ENCODE measurements around the gene ALOX5.

ALOX5 gene

GRCh38 chr10:45424668-45425404, 50.8 kb downstream of the ALOX5 start:
- no peak for DNase-seq (ENCODE audit: low read depth)

DNA sequence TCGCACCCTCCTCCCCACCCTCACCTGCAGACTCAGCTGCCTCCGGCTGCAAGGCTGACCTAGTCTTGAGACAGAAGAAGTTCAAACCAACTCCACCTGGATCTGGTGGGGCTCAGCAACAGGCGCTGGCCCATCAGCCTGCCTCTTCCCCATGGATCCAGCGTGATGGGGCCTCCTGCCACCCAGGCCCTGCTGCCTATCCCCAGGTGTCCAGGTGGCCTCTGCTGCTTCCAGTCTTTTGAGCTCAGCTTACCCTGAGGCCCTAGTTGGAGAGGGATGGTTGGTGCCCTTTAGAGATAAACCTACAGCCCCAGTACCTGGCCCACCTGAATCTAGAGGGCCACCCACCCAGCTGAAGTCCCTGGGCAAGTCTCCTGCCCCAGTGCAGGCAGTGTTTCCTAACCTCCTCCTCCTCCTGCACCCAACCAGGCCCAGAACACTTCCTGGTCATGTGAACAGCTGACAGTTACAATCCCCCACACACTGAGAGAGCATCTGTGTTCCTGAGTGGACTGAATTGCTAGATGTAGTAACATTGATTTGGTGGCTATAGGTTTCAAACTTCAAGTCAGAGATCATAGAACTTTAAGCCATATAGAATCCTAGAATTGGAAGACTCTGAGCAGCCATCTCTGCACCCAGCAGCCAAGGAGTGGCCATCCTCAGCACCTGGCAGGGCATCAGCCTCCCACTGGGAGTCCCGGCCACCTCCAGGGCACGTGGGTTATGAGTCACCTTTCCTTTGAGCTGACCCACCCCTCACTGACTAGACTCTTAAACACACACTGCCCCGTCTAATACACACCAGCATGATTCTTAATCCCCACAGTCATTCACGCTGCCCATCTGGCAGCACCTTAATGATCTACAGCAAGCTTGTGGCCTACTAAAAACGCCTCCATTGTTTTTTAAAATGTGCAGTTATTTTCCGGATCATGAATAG, 51.9 kb downstream of the ALOX5 start:
- no peak for DNase-seq (ENCODE audit: low read depth)

DNA sequence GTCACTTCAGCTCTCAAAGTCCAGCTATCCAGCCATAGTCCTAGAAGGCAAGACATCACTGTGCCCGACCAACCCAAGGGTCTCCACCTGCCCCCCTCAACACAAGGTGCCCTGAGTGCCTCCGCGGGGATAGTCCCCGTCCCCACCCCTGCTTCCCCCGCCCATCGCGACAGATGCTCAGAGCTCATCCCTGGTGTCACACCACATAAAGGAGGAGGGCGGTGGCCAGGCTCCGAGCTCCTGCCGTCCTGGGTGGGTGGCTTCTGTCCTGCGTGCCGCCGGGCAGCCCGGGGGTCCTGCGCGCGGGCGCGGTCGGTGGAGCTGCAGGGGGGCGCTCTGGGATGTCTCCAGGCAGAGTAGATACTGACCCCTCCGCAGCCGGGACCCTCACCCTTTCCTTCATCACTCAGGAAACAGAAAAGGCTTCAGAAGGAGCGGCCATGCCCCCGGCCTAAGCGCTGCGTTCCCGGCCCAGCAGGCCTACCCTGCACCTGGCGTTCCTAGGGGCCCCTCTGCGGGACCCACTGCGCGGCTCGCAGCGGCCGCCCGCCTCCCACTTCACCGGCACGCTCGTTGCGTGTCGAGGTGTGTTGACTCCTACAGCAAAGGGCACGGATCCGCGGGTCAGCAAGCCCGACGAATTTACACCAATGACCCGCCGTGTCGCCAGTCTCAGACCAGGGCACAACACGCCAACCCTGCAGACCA, 53.4 kb downstream of the ALOX5 start:
- DNase-seq (ENCODE audit: low read depth) = no peak

GRCh38 chr10:45427970-45428366, 54.0 kb downstream of the ALOX5 start:
- DNase-seq (ENCODE audit: low read depth) = no peak

GRCh38 chr10:45428611-45429510, 54.8 kb downstream of the ALOX5 start:
- no peak for DNase-seq (ENCODE audit: low read depth)

GRCh38 chr10:45429790-45430189, 55.8 kb downstream of the ALOX5 start:
- DNase-seq (ENCODE audit: low read depth) = no peak

- no peak for DNase-seq (ENCODE audit: low read depth)
These were observed 58.1 kb downstream of the ALOX5 start for GRCh38 chr10:45432113-45432512.

GRCh38 chr10:45432700-45433472, 58.9 kb downstream of the ALOX5 start:
- DNase-seq (ENCODE audit: low read depth) = no peak

DNA sequence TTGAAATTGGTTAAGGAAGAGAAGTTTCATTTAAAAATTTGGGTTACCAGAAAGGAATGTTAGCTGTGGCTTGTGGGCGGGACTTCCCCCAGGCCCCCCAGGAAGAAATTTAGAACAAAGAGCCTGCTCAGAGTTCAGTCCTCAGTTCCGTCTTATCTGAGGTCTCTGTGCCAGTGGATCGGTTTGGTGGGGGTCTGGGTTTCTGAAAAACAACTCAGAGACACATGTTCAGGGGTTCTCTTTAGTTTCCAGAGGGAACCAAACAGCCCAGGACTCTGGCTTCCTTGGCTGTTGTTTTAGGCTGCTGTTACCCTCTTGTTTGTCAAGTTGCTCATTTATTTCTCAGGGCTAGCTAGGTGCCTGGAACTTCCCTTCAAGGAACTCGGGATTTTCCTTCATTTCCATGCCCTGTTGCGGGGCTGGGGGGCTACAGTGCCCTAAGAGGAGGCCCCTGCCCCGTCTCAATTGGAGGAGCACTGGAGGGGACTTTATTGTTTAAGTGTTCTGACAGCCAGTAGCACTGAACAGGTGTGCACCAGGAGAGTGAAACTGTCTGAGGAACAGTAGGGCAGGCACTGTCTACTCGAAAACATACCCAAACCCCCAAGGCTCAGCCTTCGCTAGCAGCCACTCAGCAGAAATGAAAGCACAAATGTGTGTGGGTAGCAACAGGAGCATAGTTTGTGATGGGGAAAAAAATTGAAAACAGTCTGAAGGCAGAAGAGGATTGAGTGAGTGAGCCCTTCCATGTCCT, 59.9 kb downstream of the ALOX5 start:
- no peak for DNase-seq (ENCODE audit: low read depth)

- no peak for DNase-seq (ENCODE audit: low read depth)
These were observed 63.8 kb downstream of the ALOX5 start for GRCh38 chr10:45437587-45438465.

- no peak for DNase-seq (ENCODE audit: low read depth)
These were observed 64.6 kb downstream of the ALOX5 start for GRCh38 chr10:45438466-45439090.

GRCh38 chr10:45439365-45439764, 65.3 kb downstream of the ALOX5 start:
- no peak for DNase-seq (ENCODE audit: low read depth)

DNA sequence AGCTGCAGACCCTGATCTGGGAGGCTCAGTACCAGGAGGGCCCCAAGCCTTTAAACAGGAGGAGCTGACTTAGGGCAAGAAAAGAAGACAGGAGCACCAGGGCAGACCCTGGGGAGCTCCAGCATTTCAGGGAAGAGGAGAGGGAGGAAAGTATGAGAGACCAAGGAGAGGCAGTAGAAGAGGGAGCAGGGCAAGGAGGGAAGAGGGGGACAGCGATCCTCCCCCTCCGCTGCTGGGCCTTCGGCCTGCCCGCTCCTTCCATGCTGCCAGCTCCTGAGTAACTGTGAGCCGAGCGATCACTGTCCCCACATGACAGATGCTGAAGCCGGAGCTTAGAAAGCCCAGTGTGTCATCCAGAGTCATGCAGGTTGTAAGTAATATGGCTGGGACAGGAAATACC, 65.9 kb downstream of the ALOX5 start:
- no peak for DNase-seq (ENCODE audit: low read depth)

- no peak for DNase-seq (ENCODE audit: low read depth)
These were observed 66.6 kb downstream of the ALOX5 start for GRCh38 chr10:45440511-45441062.

GRCh38 chr10:45441239-45442190, 67.5 kb downstream of the ALOX5 start:
- DNase-seq (ENCODE audit: low read depth) = no peak

DNA sequence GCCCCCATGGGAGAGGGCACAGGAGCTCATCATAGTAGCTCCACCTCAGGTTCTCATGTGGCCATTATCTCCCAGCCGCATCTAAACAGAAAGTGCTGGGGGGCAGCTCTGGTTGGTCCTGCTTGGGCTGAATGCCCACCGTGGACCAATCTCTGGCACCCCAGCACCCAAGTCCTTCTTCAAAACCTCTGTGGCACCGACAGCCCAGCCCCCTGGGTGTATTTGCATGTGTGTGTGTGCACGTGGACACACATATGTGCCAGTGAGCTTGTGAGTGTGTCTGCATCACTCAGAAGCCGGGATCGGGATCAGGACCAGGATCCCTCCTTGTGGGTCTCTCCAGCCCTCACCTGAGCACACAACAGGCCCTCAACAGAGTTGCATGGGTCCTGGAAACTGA, 68.2 kb downstream of the ALOX5 start:
- DNase-seq (ENCODE audit: low read depth) = no peak

DNA sequence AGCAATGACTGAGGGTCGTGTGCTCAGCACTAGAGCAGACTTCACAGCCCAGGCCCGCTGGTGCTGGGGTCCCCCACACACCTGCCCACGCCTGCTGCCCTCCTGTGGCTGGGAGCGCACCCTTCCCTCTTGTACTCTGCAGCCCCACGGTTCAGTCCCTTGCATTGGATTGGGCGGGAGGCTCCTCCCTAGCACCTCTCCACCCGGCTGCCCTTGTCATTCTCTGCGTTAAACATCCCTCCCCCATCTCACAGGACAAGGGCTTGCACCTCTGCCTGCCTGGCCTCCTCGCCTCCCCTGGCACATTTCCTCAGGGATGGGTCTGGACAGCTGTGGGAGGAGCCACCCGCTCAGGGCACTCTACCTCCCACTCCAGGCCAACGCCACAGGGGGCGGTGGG, 68.6 kb downstream of the ALOX5 start:
- no peak for DNase-seq (ENCODE audit: low read depth)
